ENCODE data around the gene CDK14.

DNA sequence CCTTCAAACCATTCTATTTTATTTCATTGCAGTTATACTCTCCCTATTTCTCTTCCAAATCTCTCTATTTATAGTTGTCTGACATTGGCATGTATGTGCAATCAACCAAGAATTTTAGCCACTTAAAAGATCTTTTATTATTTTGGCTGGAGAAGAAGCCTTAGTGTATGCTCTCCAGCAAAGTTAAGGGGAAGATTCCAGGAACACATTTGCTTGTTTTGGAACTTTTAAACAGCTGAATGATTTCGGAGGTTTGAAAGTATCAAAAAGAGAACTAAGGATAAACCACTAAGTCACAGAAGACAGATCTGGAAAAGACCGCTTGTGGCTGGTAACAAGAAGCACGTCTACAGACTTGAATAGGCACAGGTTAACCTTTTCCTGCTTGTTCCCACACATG is 485.9 kb downstream of the CDK14 start:
- TF ChIP-seq, protein P1, sequence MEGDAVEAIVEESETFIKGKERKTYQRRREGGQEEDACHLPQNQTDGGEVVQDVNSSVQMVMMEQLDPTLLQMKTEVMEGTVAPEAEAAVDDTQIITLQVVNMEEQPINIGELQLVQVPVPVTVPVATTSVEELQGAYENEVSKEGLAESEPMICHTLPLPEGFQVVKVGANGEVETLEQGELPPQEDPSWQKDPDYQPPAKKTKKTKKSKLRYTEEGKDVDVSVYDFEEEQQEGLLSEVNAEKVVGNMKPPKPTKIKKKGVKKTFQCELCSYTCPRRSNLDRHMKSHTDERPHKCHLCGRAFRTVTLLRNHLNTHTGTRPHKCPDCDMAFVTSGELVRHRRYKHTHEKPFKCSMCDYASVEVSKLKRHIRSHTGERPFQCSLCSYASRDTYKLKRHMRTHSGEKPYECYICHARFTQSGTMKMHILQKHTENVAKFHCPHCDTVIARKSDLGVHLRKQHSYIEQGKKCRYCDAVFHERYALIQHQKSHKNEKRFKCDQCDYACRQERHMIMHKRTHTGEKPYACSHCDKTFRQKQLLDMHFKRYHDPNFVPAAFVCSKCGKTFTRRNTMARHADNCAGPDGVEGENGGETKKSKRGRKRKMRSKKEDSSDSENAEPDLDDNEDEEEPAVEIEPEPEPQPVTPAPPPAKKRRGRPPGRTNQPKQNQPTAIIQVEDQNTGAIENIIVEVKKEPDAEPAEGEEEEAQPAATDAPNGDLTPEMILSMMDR (IDR thresholded peaks at IDR 0.05; ENCODE audit: low read length) = no peak
- TF ChIP-seq EZH2 (IDR thresholded peaks at IDR 0.05; ENCODE audit: borderline replicate concordance, low read length) = no peak
